Endothelial cell of umbilical vein (primary cell): ENCODE measurements around the gene LHPP. TPM values are rescaled to one million over a fixed set of nuclear protein-coding genes. Genes with fewer than 3 reads are reported as not detected.

Experiments used
- BruUV-seq: library from RNA; stranded (reverse); fragments of 400-500 nt; replicated peaks from 2 replicates; lab custom pipeline; 2021; lab: Mats Ljungman, UMichigan
- CTCF ChIA-PET: fragments of 300-600, 350-600 bp; sonication (Branson Sonifier 250); formaldehyde crosslinking; loops from one replicate; lab custom pipeline; 2021; ENCODE audit warnings: antibody characterized with exemption, inconsistent platforms; lab: Charles Lee
- POLR2A ChIA-PET: fragments of 300-600, 350-600 bp; sonication (Branson Sonifier 250); formaldehyde crosslinking; loops from one replicate; lab custom pipeline; 2021; ENCODE audit warnings: antibody characterized with exemption, inconsistent platforms; lab: Charles Lee
- DNase-seq: peaks from one replicate; pipeline ENCODE4 v3.0.0-alpha.2; 2011; ENCODE audit warnings: low read depth, low spot score
- FAIRE-seq: peaks from 2 replicates; lab custom pipeline; 2011; peaks lifted over from hg19 to GRCh38; lab: Jason Lieb, UNC
- H2AFZ ChIP-seq: 2 replicates; pipeline ENCODE4 v1.6.0; 2012; ENCODE audit warnings: low read depth, low read length, control low read depth, inconsistent platforms
- H3K27ac ChIP-seq: 2 replicates; pipeline ENCODE4 v1.5.1; 2011; ENCODE audit warnings: low read depth, mild to moderate bottlenecking, control low read depth, low read length, moderate library complexity; ENCODE audit not compliant: insufficient read depth
- H3K27me3 ChIP-seq, 2 experiments: 2 replicates each; pipeline versions ENCODE4 v1.6.0 to v1.6.1; 2011; ENCODE audit warnings: low read length in 2 of 2, mixed read lengths in 1 of 2; ENCODE audit not compliant: control insufficient read depth in 2 of 2, insufficient read depth in 2 of 2
- H3K36me3 ChIP-seq, 2 experiments: 2 replicates in 1 of 2; 3 replicates in 1 of 2; pipeline ENCODE4 v1.5.1; 2011; ENCODE audit warnings: low read length in 2 of 2, mild to moderate bottlenecking in 1 of 2, moderate library complexity in 1 of 2; ENCODE audit not compliant: control insufficient read depth in 2 of 2, insufficient read depth in 2 of 2; ENCODE audit errors: extremely low read depth in 1 of 2
- H3K4me1 ChIP-seq: 3 replicates; pipeline ENCODE4 v1.5.1; 2011; ENCODE audit warnings: mild to moderate bottlenecking, low read length; ENCODE audit not compliant: control insufficient read depth, insufficient read depth; ENCODE audit errors: extremely low read depth
- H3K4me2 ChIP-seq: 2 replicates; pipeline ENCODE4 v1.6.1; 2011; ENCODE audit warnings: low read length, control low read depth, mixed read lengths; ENCODE audit not compliant: insufficient read depth
- H3K4me3 ChIP-seq, 3 experiments: fragments of 200-600 bp in 1 of 3; sonication (generic), shearing (Covaris generic) in 1 of 3; replicated peaks in 1 of 3; 2 replicates each; pipeline ENCODE4 v1.5.1; 2011 to 2016; ENCODE audit warnings: control low read depth in 3 of 3, low read length in 3 of 3, mild to moderate bottlenecking in 2 of 3, inconsistent platforms in 1 of 3, low read depth in 1 of 3, moderate library complexity in 1 of 3; ENCODE audit not compliant: insufficient read depth in 1 of 3
- H3K79me2 ChIP-seq: 2 replicates; pipeline ENCODE4 v1.6.0; 2012; ENCODE audit warnings: low read length, inconsistent platforms; ENCODE audit not compliant: control insufficient read depth, insufficient read depth
- H3K9ac ChIP-seq: replicated peaks from 2 replicates; pipeline ENCODE3; 2011; ENCODE audit warnings: low read length, control low read depth; ENCODE audit not compliant: insufficient read depth; ENCODE audit errors: extremely low read depth
- H3K9me1 ChIP-seq: replicated peaks from 3 replicates; pipeline ENCODE4 v1.6.0; 2011; ENCODE audit warnings: mild to moderate bottlenecking, low read length; ENCODE audit not compliant: control insufficient read depth, insufficient read depth; ENCODE audit errors: extremely low read depth
- H3K9me3 ChIP-seq: replicated peaks from 2 replicates; pipeline ENCODE4 v1.5.1; 2012; ENCODE audit warnings: low read length, inconsistent platforms; ENCODE audit not compliant: control insufficient read depth, insufficient read depth
- H4K20me1 ChIP-seq: replicated peaks from 2 replicates; pipeline ENCODE3; 2011; ENCODE audit warnings: mild to moderate bottlenecking, low read length; ENCODE audit not compliant: control insufficient read depth, insufficient read depth; ENCODE audit errors: extremely low read depth
- EZH2 ChIP-seq: IDR thresholded peaks from 2 replicates; pipeline ENCODE4 v1.6.1; 2012; ENCODE audit warnings: borderline replicate concordance, low read depth, mild to moderate bottlenecking, moderate library complexity, low read length, inconsistent platforms; ENCODE audit not compliant: severe bottlenecking
- FOS ChIP-seq: IDR thresholded peaks from 2 replicates; pipeline ENCODE4 v1.6.1; 2011; ENCODE audit warnings: mild to moderate bottlenecking, low read length, moderate library complexity, borderline replicate concordance; ENCODE audit not compliant: insufficient read depth
- GATA2 ChIP-seq: IDR thresholded peaks from 2 replicates; pipeline ENCODE4 v1.7.0; 2011; ENCODE audit warnings: low read depth, mild to moderate bottlenecking, moderate library complexity, mixed read lengths, low read length; ENCODE audit not compliant: insufficient read length, insufficient read depth
- JUN ChIP-seq: IDR thresholded peaks from 2 replicates; pipeline ENCODE4 v1.6.1; 2011; ENCODE audit warnings: borderline replicate concordance, low read depth; ENCODE audit not compliant: insufficient read length, insufficient read depth
- MAX ChIP-seq: IDR thresholded peaks from 2 replicates; pipeline ENCODE4 v1.6.1; 2011; ENCODE audit not compliant: insufficient read depth, insufficient read length
- MYC ChIP-seq: IDR thresholded peaks from one replicate; pipeline ENCODE4 v1.6.1; 2011; ENCODE audit warnings: mild to moderate bottlenecking, low read depth, low read length
- POLR2A ChIP-seq: IDR thresholded peaks from 2 replicates; pipeline ENCODE4 v1.6.1; 2012; ENCODE audit warnings: low read depth, mild to moderate bottlenecking, control low read depth, low read length
- POLR2AphosphoS5 ChIP-seq: IDR thresholded peaks from 2 replicates; pipeline ENCODE4 v1.6.1; 2012; ENCODE audit warnings: low read depth, mild to moderate bottlenecking, control low read depth, low read length, moderate library complexity; ENCODE audit not compliant: insufficient read depth
- dilution Hi-C: fragments of 300-500 bp; cut with MboI; formaldehyde crosslinking; loops from one replicate; pipeline ENCODE4 v1.15.0; 2019; ENCODE audit warnings: low sequenced_read_pairs; ENCODE audit not compliant: extremely low pct_ligation_motif_present
- intact Hi-C: fragments of 100-400 bp; cut with micrococcal nuclease; formaldehyde crosslinking; loops from one replicate; pipeline ENCODE4 v1.10.0; 2022
- polyA plus RNA-seq, 4 experiments: library from polyadenylated mRNA; depleted of rRNA in 3 of 4; stranded (reverse) in 3 of 4; unstranded in 1 of 4; fragments of >200 nt; gene quantifications; 2 replicates each; pipeline versions ENCODE4 v1.2.1 to v1.2.3, GENCODE V29; 2011 to 2012; ENCODE audit warnings: missing spikeins in 1 of 4
- total RNA-seq: library from RNA; stranded (reverse); gene quantifications from 2 replicates; pipeline ENCODE4 v1.2.3, GENCODE V29; 2021
- TF ChIP-seq, protein P1 (sequence below), 2 donors: IDR thresholded peaks; 1 replicate in 1 of 2; 2 replicates in 1 of 2; pipeline ENCODE4 v1.5.1; 2011; ENCODE audit warnings: low read length in 2 of 2, mild to moderate bottlenecking in 2 of 2, moderate library complexity in 2 of 2, control low read depth in 1 of 2, inconsistent platforms in 1 of 2, low read depth in 1 of 2; ENCODE audit not compliant: insufficient read depth in 1 of 2; ENCODE audit errors: extremely low read depth in 1 of 2

LHPP gene
- total and polyA plus RNA-seq, 2 donors (not counting 3 experiments of a cell fraction or from before 2014, with no cell fraction given): 5.8 to 11.2 TPM

GRCh38 chr10:124599588-124600050 is 138.0 kb downstream of the LHPP start:
- Histone ChIP-seq H4K20me1 (no peaks in the 10 kb centered on the region), H3K4me2 (no peak overlapping the region), H3K27ac (no peak overlapping the region), H3K9ac (no peak overlapping the region), H3K36me3 (no peaks in the 10 kb centered on the region), H3K79me2 (no peaks in the 10 kb centered on the region), H2AFZ (no peak overlapping the region), H3K4me1 (no peaks in the 10 kb centered on the region), H3K9me3 (no peaks in the 10 kb centered on the region), H3K4me3 (no peak overlapping the region), H3K27me3 (no peaks in the 10 kb centered on the region), H3K9me1 (no peaks in the 10 kb centered on the region)
- no peak for FAIRE-seq
- intact Hi-C loops: loop anchor here (10.0 kb wide), 1 partner anchor 1595 kb away; the partner anchor contains the start of genes ACADSB and IKZF5
- dilution Hi-C loops: no loop called here
- POLR2A ChIA-PET: no interaction called here
- DNase-seq: no peak
- CTCF ChIA-PET: no interaction called here
- no peak for TF ChIP-seq MYC
- TF ChIP-seq FOS: no peak
- TF ChIP-seq POLR2A: no peak
- no peak for TF ChIP-seq MAX
- TF ChIP-seq POLR2AphosphoS5: no peak
- no peak for TF ChIP-seq GATA2
- TF ChIP-seq, protein P1, sequence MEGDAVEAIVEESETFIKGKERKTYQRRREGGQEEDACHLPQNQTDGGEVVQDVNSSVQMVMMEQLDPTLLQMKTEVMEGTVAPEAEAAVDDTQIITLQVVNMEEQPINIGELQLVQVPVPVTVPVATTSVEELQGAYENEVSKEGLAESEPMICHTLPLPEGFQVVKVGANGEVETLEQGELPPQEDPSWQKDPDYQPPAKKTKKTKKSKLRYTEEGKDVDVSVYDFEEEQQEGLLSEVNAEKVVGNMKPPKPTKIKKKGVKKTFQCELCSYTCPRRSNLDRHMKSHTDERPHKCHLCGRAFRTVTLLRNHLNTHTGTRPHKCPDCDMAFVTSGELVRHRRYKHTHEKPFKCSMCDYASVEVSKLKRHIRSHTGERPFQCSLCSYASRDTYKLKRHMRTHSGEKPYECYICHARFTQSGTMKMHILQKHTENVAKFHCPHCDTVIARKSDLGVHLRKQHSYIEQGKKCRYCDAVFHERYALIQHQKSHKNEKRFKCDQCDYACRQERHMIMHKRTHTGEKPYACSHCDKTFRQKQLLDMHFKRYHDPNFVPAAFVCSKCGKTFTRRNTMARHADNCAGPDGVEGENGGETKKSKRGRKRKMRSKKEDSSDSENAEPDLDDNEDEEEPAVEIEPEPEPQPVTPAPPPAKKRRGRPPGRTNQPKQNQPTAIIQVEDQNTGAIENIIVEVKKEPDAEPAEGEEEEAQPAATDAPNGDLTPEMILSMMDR (IDR thresholded peaks at IDR 0.05; ENCODE audit: extremely low read depth in 1 of 2, insufficient read depth in 1 of 2, low read depth in 1 of 2, low read length in 2 of 2): no peak
- no peak for TF ChIP-seq JUN
- TF ChIP-seq EZH2: no peak
- BruUV-seq: no TSS peak
